Renal cortical epithelial cell (primary cell): ENCODE data around the gene CPT1A. TPM values are rescaled to one million over a fixed set of nuclear protein-coding genes. Genes with fewer than 3 reads are reported as not detected.

Experiments
- DNase-seq: peaks from one replicate; pipeline ENCODE4 v3.0.0-alpha.2; 2011; ENCODE audit warnings: low read depth
- total RNA-seq: library from RNA; depleted of rRNA; stranded (reverse); fragments of >200 nt; gene quantifications from 2 replicates; pipeline ENCODE4 v1.2.3, GENCODE V29; 2014

The CPT1A gene
- total RNA-seq, 1 donor from 2014 or later: 18.9 TPM

GRCh38 chr11:68709062-68709461, 132.7 kb downstream of the CPT1A start:
- DNase-seq: no peak

- no peak for DNase-seq
Observed at GRCh38 chr11:68707527-68707926, 134.2 kb downstream of the CPT1A start.

- DNase-seq: no peak
Observed at GRCh38 chr11:68704887-68705286, 136.8 kb downstream of the CPT1A start.

Other genes with a start within 250 kb of the CPT1A start
- gene GAL, start 157.4 kb downstream of the CPT1A start, total RNA-seq: 0.87 TPM in 1 of 2 replicates, not detected in the other
- gene TESMIN, start 90.4 kb downstream of the CPT1A start, total RNA-seq: 2.9 and 5.0 TPM in 2 replicates
- 37.2 and 97.8 TPM in 2 replicates for gene MRPL21, start 61.9 kb upstream of the CPT1A start, total RNA-seq
- gene IGHMBP2, start 62.0 kb upstream of the CPT1A start, total RNA-seq: 5.4 and 12.8 TPM in 2 replicates
- not detected in 2 replicates for gene MRGPRD, start 139.1 kb upstream of the CPT1A start, total RNA-seq
- 0.10 TPM in 1 of 2 replicates, not detected in the other for gene MRGPRF, start 171.3 kb upstream of the CPT1A start, total RNA-seq
- gene TPCN2, start 207.0 kb upstream of the CPT1A start, total RNA-seq: 9.9 and 15.6 TPM in 2 replicates